Measurements from ENCODE around the gene SPZ1.

Gene SPZ1

DNA sequence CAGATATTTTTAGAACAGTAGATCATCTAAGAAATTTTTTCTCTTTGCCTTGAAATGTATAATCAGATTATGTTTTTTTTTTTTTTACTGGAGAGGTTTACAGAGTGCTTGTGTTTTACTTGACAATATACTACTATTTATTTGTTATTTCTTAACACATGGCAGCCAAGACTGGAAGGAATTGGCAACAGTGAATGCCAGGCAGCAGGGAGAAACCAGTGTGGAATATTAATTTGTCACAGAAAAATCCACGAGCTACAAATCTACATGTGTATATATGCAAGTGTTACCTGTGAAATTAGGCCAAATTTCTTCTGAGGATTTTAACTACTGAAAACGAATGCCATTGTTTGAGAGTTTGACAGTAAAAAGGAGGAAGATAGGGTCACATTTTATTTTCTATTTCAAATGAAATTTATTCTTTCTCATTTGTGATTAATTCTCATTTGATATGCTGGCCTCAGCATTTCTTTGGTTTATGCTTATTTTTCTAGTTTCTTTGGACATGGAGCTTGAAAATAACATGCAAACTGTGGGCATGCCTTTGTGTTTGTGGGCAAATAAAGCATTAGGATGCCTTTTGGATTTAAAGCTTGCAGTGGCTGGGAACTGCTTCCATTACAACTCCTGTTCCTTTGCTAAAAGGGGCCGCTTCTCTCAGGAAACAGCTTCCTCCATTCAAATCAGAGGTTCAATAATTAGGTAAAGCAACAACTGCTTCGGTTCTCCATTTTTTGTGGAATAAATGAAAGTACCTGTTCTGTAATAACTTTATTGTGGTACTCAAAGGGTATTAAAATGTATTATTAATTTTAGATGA lies 49.1 kb downstream of the SPZ1 start:
- H3K4me3 ChIP-seq (ENCODE audit: low read length): no peak overlapping the region
- no peaks in the 10 kb centered on the region for H4K20me1 ChIP-seq (ENCODE audit: insufficient read depth, low read length)
- no peak overlapping the region for H3K27ac ChIP-seq (ENCODE audit: low read length)
- no peaks in the 10 kb centered on the region for H3K79me2 ChIP-seq (ENCODE audit: low read length)
- H3K36me3 ChIP-seq (replicated peaks; ENCODE audit: low read depth, low read length): no peaks in the 10 kb centered on the region
- no peaks in the 10 kb centered on the region for H3K4me1 ChIP-seq (ENCODE audit: low read length)
- no peak overlapping the region for H3K4me2 ChIP-seq (ENCODE audit: low read length)
- H2AFZ ChIP-seq (ENCODE audit: low read depth, low read length): no peak overlapping the region
- H3K27me3 ChIP-seq (ENCODE audit: low read depth, low read length): no peaks in the 10 kb centered on the region
- no peak overlapping the region for H3K9ac ChIP-seq (ENCODE audit: low read length)
- no peaks in the 10 kb centered on the region for H3K9me3 ChIP-seq (ENCODE audit: insufficient read depth, low read length)
- no peak for TF ChIP-seq EZH2phosphoT487 (IDR thresholded peaks at IDR 0.05; ENCODE audit: low read depth)
- TF ChIP-seq, protein P1, sequence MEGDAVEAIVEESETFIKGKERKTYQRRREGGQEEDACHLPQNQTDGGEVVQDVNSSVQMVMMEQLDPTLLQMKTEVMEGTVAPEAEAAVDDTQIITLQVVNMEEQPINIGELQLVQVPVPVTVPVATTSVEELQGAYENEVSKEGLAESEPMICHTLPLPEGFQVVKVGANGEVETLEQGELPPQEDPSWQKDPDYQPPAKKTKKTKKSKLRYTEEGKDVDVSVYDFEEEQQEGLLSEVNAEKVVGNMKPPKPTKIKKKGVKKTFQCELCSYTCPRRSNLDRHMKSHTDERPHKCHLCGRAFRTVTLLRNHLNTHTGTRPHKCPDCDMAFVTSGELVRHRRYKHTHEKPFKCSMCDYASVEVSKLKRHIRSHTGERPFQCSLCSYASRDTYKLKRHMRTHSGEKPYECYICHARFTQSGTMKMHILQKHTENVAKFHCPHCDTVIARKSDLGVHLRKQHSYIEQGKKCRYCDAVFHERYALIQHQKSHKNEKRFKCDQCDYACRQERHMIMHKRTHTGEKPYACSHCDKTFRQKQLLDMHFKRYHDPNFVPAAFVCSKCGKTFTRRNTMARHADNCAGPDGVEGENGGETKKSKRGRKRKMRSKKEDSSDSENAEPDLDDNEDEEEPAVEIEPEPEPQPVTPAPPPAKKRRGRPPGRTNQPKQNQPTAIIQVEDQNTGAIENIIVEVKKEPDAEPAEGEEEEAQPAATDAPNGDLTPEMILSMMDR (IDR thresholded peaks at IDR 0.05; ENCODE audit: low read depth, low read length): no peak

DNA sequence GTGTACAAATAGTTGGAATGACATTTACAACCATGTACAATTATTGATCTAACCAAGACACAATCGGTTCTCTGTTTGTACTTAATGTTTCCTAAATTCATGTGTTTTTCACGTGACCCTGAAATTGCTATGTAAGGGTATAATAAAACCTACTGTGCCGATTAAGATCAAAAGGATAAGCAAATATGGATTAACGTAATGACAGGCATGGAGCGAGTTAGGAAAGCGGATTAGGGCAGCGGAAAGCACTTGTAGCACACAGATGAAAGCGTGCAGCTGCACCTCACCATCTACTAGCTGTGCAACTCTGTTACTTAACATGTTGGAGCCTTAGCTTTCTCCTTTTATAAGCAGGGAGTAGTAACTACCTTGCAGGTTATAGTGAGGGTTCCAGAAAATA lies 49.7 kb downstream of the SPZ1 start:
- no peaks in the 10 kb centered on the region for H3K4me1 ChIP-seq (ENCODE audit: low read length)
- no peaks in the 10 kb centered on the region for H3K9me3 ChIP-seq (ENCODE audit: insufficient read depth, low read length)
- no peaks in the 10 kb centered on the region for H3K79me2 ChIP-seq (ENCODE audit: low read length)
- H4K20me1 ChIP-seq (ENCODE audit: insufficient read depth, low read length): no peaks in the 10 kb centered on the region
- H3K36me3 ChIP-seq (replicated peaks; ENCODE audit: low read depth, low read length): no peaks in the 10 kb centered on the region
- no peaks in the 10 kb centered on the region for H3K27me3 ChIP-seq (ENCODE audit: low read depth, low read length)
- no peak overlapping the region for H3K4me3 ChIP-seq (ENCODE audit: low read length)
- no peak overlapping the region for H3K9ac ChIP-seq (ENCODE audit: low read length)
- H3K27ac ChIP-seq (ENCODE audit: low read length): no peak overlapping the region
- no peak overlapping the region for H2AFZ ChIP-seq (ENCODE audit: low read depth, low read length)
- no peak for TF ChIP-seq EZH2phosphoT487 (IDR thresholded peaks at IDR 0.05; ENCODE audit: low read depth)
- TF ChIP-seq, protein P1 (IDR thresholded peaks at IDR 0.05; ENCODE audit: low read depth, low read length): no peak
- H3K4me2 ChIP-seq (ENCODE audit: low read length): no peak overlapping the region

DNA sequence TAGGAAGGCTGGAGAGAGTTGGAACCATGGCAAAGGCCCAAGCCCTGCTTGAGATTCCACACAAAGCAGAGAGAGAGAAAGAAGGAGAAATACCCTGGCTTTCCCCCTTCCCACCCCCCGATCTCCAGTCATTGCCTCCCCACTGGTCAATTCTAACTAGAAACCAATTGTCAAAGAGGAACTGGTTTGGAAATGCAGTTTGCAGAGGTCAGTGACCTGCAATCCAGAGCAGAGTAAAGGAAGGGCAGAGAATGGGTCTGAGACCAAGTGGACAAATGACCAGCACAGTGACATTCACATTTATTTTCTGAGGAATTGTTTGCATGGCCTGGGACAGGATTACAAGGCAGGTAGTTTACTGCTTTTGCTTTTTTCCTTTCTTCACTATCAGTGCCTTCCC lies 50.6 kb downstream of the SPZ1 start:
- H3K4me3 ChIP-seq (ENCODE audit: low read length): no peak overlapping the region
- H2AFZ ChIP-seq (ENCODE audit: low read depth, low read length): no peak overlapping the region
- H3K9me3 ChIP-seq (ENCODE audit: insufficient read depth, low read length): no peaks in the 10 kb centered on the region
- no peak for TF ChIP-seq EZH2phosphoT487 (IDR thresholded peaks at IDR 0.05; ENCODE audit: low read depth)
- TF ChIP-seq, protein P1 (IDR thresholded peaks at IDR 0.05; ENCODE audit: low read depth, low read length): no peak
- no peaks in the 10 kb centered on the region for H3K4me1 ChIP-seq (ENCODE audit: low read length)
- no peak overlapping the region for H3K4me2 ChIP-seq (ENCODE audit: low read length)
- H3K79me2 ChIP-seq (ENCODE audit: low read length): no peaks in the 10 kb centered on the region
- H3K36me3 ChIP-seq (replicated peaks; ENCODE audit: low read depth, low read length): no peaks in the 10 kb centered on the region
- H3K27me3 ChIP-seq (ENCODE audit: low read depth, low read length): no peaks in the 10 kb centered on the region
- no peak overlapping the region for H3K9ac ChIP-seq (ENCODE audit: low read length)
- H4K20me1 ChIP-seq (ENCODE audit: insufficient read depth, low read length): no peaks in the 10 kb centered on the region
- H3K27ac ChIP-seq (ENCODE audit: low read length): no peak overlapping the region

Data from OCI-LY3 (cell line).